Stimulated activated CD8-positive, alpha-beta memory T cell treated with anti-CD3 and anti-CD28 coated beads, Interleukin-7, amount 100 ng/mL, for 1 hour (primary cell): Measurements from ENCODE around the gene ST3GAL3.

ENCODE experiments used
- DNase-seq, 2 donors: peaks; one replicate each; pipeline ENCODE4 v3.0.0-alpha.2; 2020; ENCODE audit warnings: low read depth in 2 of 2

ST3GAL3 gene

DNA sequence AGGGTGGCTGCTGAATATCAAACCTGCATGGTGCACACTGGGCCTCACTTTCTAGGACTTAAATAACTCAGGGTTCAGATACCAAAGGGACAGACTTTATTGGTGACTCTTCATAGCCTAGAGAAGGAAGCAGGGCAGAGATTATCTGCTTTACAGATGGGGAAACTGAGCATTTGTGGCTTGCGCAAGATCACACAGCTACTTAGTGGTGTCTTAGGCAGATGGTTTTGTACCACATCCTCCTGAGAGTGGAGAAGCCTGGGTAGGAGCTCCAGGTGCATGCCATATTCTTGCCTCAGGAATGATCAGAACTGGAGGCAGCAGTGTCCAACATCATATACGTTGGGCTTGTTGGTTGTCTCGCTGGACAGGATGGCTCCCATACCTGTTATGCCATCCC lies 255.7 kb downstream of the ST3GAL3 start:
- no peak for DNase-seq

DNA sequence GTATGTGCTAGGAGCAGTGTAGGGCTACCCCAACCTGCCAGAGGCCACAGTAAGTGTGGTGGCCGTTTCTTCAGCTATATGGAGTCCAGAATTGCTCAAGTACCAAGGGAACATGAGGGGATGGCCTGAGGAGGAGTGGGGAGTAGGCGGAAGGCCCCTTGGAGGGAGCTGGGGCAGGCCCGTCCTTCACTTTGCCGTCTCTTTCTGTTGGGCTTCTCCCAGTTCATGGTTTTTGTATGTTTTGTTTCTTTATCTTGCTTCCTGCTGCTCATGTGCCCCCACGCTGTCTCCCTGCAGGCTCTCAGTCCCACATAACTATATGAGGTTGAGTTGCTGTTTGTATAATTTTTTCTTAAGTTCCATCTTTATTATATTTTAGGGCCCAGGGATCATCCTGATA lies 256.6 kb downstream of the ST3GAL3 start:
- no peak for DNase-seq

DNA sequence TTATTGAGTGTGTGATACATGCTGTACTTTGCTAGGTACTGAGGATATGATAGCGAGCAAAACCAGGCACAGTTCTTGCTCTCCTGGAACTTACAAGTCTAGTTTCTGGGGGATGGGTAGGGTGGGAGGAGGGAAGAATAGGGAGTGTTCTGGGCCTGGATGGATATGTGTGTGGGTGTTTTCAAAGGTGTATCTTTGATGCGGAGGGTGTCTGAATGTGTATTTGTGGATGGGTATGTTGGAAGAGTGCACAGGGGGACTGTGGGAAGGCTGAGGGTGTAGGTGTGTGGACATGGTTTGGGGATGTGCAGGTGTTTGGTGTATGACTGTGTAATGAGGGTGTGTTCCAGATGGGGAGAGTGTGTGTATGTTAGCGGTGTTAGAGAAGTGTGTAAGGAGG lies 258.0 kb downstream of the ST3GAL3 start:
- DNase-seq: no peak

DNA sequence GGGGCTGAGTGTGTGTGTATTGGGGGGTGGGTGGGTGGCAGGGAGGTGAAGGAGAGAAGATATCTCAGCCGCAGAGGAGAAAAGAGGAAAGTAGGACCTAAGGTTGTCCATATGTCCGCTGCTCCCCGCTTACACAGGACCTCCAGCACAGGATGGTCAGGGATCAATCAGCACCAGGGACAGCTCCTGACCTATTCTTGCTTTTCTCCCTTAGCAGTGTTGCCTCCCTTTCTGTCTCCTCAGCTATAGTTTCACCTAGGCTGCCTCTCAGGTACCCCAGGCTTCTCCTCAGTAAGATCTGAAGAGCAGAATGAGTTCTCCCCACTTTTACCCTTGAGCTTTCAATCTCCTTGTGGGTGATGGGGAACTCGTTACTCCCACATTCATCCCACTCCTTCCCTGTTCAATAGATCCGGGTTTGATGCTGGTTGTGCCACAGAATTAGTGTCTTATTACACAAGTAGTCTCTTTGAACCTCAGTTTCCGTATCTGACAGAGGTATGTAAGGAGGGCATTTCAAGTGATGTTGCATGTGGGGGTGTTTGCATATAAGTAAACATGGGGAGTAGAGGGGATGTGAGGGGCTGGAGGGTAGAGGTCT lies 261.1 kb downstream of the ST3GAL3 start:
- no peak for DNase-seq

DNA sequence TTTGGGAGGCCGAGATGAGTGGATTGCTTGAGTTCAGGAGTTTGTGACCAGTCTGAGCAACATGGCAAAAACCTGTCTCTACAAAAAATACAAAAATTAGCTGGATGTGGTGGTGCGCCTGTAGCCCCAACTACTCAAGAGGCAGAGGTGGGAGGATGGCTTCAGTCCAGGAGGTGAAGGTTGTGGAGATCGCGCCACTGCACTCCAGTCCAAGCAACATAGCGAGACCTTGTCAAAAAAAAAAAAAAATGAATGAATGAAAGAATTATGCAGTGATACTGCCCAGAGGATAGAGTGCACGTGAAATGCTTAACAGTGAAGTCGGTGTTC lies 262.0 kb downstream of the ST3GAL3 start:
- no peak for DNase-seq

DNA sequence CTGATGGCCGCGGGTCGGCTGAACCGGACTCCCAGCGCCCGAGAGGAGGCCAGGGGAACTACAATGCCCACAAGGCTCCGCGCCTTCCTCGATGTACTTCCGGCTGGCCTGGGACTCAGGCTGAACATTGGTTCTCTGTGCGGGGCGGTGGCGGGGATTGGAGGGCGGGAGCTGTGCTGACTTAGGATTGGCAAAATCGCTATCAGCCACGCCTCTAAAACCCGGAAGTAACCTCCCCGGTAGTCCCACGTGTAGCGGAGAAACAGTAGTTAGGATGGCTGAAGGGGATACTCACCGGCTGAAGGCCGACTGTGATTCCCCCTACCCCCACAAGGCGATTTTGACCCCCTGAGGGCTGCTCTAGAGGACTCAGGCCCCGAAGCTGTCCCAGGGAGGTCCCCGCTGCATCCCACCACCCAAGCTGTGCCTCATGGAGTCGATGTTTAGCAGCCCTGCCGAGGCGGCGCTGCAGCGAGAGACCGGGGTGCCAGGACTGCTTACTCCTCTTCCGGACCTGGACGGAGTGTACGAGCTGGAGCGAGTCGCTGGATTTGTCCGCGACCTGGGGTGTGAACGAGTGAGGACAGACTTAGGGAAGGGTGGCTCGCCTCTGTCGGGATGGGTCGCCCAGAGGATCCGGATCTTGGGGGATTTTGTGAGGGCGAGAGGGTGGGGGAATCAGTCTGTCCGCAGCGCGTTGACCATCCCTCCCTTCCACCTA lies 262.6 kb downstream of the ST3GAL3 start, which contains the start of gene DPH2:
DPH2 (plus strand) TSS at position 265 of the 721 bp plus-strand sequence; CDS start at position 431, 166 bp downstream.
- DNase-seq: peak; percentile 87 to 90

DNA sequence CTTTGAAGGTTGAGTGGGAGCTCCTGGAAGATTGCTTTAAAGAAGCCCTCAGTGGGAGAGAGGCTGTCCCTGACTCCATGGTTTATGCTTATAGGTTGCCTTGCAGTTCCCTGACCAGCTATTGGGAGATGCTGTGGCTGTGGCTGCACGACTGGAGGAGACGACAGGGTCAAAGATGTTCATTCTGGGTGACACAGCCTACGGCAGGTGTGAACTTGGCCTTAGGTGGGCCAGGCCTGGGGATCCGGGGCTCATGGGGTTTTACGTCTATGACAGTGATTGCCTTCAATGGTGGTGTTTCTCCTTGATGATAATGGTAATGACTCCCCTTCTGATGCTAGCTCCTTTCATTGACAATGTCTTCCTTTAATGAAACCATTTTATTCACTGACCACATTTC lies 263.2 kb downstream of the ST3GAL3 start:
- no peak for DNase-seq

DNA sequence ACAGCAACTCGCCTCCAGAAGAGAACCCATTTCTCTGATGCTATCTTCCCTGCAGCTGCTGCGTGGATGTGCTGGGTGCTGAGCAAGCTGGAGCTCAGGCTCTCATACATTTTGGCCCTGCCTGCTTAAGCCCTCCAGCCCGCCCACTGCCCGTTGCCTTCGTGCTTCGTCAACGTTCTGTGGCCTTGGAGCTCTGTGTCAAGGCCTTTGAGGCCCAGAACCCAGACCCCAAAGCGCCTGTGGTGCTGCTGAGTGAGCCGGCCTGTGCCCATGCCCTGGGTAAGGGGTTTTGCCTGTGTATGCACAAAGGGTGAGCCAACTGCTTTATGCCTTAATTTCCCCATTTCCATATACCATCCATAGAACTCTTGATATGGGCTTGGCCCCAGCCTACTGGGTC lies 263.6 kb downstream of the ST3GAL3 start:
- no peak for DNase-seq

DNA sequence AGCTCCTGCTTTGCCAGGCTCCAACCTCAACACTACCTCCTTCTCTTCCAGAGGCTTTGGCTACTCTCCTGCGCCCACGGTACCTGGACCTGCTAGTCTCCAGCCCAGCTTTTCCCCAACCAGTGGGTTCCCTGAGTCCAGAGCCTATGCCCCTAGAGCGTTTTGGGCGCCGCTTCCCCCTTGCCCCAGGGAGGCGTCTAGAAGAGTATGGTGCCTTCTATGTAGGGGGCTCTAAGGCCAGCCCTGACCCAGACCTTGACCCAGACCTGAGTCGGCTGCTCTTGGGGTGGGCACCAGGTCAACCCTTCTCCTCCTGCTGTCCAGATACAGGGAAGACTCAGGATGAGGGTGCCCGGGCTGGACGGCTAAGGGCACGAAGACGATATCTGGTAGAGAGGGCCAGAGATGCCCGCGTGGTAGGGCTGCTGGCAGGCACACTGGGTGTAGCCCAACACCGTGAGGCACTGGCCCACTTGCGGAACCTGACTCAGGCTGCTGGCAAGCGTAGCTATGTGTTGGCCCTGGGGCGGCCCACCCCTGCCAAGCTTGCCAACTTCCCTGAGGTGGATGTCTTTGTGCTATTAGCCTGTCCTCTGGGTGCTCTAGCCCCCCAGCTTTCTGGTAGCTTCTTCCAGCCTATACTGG lies 264.1 kb downstream of the ST3GAL3 start:
- no peak for DNase-seq

DNA sequence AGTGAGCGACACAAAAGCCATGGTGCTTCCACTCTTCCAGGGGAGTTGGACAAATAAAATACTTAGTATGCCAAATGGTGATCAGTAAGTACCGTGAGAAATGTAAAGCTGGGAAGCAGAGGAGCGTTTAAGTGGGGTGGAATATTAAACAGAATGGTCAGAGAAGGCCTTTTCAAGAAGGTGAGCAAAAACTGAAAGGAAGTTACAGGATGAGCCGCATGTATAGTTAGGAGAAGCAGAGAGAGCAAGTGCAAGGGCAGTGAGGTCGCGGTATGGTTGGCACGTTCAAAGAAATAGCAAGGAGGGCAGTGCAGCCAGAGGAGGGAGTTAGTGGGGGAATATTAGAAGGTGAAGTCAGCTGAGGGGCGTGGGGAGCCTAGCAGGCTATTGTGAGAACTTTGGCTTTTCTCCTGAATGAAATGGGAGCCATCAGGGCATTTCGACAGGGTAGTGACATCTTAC lies 266.7 kb downstream of the ST3GAL3 start:
- no peak for DNase-seq

DNA sequence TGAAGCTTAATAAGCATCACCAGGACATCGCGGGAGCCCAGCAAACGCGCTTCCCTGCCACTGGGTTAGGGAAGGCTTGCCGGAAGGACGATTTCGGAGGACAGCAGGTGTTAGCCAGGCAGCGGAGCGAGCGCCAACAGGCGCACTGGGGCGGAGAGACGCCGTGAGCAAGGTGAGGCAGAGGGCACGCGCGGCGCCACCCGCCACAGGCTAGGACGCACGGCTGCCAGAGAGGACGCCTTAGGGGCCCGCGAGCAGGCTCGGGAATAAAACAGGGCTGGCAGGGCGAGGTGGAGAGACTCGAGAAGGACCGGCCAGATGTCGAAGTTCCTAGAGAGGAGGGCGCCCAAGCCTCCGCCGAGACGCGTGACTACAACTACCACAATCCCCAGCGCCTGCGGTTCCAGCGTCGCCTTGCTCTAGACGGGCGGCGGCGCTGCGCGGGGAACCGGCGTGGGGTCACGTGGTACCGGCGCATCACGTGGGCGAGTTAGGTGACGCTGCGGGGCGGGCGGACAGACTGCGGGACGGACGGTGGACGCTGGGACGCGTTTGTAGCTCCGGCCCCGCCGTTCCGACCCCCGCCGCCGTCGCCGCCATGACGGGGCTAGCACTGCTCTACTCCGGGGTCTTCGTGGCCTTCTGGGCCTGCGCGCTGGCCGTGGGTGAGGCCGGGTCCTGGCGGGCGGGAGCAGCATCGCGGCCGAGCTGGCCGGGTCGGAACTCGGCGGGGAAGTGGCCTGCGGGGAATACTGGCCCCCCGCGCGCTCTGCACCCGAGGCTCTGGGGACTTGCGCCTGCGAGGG lies 267.3 kb downstream of the ST3GAL3 start, which contains the start of gene ATP6V0B:
ATP6V0B (plus strand) TSS at position 518 of the 806 bp plus-strand sequence; CDS start at position 599, 81 bp downstream.
- DNase-seq: peak; percentile 83 to 90

DNA sequence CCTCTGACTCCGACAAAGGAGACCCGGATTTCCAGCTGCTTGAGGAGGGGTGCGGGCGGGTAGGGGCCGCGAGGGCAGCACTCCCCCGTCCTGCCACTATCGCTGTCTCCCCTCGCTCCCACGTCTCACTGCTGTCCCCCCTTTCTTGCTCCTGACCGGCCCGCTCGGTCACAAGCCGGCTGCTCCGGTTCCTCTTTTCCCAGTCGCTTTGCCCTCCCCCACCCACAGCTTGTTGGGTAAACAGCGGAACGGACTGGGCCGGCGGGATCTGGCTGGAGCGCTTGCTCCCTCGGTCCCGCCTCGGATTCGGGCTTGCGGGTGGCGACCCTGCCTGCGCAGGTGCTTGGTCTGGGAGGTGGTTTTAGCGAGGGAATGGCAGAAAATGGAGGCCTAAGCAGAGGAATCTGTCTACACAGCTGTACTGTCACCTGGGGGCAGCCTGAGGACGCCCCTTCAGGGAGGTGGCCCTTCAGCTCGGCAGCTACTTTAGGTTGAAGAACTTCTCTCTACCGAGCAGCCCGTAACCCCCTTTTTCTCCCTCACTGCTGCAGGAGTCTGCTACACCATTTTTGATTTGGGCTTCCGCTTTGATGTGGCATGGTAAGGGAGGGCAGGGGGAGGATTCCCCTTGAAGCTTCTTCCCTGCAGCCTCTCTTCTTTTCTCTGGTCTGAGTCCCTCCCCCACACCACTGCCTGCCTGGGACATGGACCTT lies 268.1 kb downstream of the ST3GAL3 start:
- no peak for DNase-seq

DNA sequence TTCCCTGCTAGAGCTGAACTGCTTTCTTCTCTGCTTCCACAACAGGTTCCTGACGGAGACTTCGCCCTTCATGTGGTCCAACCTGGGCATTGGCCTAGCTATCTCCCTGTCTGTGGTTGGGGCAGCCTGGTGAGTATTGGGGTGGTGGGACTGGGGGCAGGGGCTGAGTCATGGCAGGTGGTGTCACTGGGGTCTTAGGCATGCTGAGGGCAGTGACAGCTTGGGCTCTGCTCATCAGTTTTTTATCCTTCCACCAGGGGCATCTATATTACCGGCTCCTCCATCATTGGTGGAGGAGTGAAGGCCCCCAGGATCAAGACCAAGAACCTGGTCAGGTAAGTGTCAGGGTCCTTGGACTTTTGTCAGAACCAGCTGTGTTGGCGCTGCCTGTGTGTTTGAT lies 268.7 kb downstream of the ST3GAL3 start:
- no peak for DNase-seq

DNA sequence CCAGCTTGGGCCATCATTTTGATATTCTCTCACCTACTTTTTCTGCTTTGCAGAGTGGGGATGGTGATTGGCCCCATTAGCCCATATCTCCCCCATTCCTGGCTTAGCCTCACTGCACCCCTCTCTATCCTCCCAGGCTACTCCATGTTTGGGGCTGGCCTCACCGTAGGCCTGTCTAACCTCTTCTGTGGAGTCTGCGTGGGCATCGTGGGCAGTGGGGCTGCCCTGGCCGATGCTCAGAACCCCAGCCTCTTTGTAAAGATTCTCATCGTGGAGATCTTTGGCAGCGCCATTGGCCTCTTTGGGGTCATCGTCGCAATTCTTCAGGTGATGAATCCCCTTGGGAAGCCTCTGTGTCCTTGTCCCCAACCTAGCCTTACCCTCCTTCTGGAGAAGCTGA lies 269.6 kb downstream of the ST3GAL3 start:
- DNase-seq: no peak

DNA sequence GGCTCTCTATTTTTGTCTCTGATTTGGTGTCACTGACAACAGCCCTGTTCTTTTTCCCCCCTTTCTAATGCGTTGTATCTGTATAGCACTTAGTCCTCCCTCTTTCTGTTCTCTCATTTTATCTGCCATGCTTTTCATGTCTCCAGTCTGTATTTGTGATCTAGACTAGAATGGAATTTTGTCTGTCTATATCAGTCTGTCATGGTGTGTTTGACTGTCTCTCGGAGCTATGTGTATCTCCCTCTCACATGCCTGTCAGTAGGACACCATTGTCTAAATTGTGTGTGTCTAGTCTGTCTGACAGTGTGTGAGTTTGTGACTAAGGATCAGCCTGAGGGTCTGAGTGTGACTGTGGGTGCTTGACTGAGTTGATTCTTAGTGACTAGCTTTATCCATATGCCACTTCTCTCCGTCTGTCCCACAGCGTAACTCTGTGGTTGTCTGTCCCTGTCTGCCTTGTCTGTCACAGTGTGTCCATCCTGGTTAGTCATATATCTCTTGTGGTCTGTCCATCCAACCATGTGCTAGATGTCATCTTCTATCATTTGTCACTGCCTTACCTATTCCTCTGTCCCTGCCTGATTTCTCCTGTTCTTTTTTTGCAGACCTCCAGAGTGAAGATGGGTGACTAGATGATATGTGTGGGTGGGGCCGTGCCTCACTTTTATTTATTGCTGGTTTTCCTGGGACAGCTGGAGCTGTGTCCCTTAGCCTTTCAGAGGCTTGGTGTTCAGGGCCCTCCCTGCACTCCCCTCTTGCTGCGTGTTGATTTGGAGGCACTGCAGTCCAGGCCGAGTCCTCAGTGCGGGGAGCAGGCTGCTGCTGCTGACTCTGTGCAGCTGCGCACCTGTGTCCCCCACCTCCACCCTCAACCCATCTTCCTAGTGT lies 270.3 kb downstream of the ST3GAL3 start:
- no peak for DNase-seq

DNA sequence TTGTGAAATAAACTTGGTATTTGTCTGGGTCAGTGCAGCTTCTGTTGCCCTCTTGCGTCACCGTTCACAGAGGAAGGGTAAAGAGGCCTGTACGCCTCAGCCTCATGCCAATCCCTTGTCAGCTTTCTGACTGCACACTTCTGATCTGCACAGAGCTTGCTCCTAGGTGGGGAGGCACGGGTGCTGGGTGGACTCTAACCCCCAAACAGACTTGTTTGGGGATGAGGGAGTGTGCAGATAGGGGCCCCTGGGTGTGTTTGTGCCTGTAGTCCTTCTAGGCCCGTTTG lies 270.9 kb downstream of the ST3GAL3 start:
- no peak for DNase-seq

DNA sequence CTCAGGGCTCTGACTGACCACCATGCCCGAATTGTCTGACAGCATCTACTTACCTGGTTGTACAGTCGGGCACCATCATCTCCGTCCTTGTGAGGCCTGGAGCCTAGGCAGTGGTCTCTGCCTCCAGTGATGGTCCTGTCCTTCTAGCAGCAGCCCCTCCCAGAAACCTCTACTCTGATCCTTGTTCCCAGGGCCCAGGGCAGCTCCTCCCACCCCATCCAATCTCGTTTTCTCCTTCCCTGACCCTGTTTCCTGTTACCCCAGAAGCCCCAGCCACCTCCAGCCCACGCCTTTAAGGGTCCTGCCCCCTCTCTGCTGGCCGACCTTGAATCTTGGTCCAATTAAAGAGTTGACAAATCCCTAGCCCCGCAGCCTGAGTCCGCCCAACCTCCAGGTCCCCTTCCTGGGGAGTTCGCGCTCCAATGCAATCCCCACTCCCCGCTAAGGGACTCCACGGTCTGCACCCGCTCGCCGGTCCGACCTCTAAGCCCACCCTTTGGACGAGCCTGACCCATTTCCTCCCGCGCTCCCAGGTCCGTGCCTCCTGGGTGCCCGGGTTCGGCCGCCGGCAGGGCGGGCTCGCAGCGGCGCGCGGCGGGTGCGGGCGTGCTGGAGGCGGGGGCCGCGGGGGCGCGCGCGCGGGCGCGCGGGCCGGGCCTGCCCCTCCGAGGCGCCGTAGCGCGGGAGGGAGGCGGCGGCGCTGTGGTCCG lies 271.4 kb downstream of the ST3GAL3 start, which contains the start of gene B4GALT2:
B4GALT2 (plus strand) TSS at position 660 of the 710 bp plus-strand sequence. CDS start 1,951 bp downstream, outside the sequence.
- no peak for DNase-seq

DNA sequence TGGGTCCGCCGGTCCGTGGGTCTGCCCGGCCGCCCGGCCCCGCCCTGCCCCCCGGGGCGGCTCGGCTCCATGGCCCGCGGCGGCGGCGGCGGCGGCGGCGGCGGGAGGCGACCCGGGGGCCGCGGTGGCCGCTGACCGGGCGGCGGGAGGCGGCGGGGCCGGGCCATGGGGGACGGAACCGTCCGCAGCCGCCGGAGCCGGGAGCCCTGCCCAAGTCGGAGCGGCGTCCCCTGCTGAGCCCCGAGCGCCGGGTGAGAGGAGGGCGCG lies 271.9 kb downstream of the ST3GAL3 start:
- DNase-seq: no peak

DNA sequence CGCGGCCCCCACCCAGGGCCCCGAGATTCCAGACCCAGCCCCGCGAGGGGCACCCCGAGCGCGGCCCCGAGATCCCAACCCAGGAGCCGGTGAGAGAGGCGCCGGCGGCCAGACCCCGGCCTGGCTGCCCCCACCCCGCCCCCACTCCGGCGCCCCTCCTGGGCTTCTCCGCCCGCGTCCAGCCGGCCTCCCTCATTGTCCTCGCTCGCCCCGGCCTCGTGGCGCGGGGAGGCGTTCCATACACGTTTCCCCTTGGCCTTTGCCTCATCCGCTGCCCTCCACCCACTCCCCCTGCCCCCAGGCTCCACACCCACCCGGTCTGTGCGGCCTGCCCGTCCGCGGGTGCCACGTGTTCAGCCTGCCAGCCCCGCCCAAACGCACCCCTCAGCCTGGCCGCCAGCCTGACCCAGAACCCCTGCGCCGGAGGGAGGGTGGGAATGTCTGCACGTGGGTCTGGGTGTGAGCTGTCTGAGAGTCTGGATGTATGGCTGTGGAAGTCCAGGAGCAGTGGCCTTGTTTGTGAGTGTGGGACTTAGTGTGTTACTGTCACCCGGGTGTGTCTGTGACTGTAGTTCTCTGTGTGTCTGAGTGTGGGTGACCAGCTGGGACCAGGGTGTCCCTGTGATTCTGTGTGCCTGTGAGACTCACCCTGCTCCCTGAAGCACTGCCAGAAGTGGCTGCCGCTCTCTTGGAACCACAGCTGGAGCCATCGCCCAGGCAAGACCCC lies 272.4 kb downstream of the ST3GAL3 start:
- DNase-seq: no peak
